HEK293T (cell line): ENCODE data around the gene ZBTB7B.
A peak's percentile ranks its signal among the peaks of the same experiment; 100 is the strongest.

ENCODE experiments used
- CTCF ChIA-PET: fragments of 350-600 bp; formaldehyde crosslinking; extraction: SDS; loops from one replicate; lab custom pipeline; 2021; ENCODE audit warnings: antibody characterized with exemption, inconsistent platforms; lab: Yijun Ruan, JAX
- POLR2A ChIA-PET: fragments of 350-600 bp; formaldehyde crosslinking; extraction: SDS; loops from one replicate; lab custom pipeline; 2020; ENCODE audit warnings: antibody characterized with exemption, inconsistent platforms; lab: Yijun Ruan, JAX
- DNase-seq: peaks from one replicate; pipeline ENCODE4 v3.0.0; 2012; ENCODE audit warnings: mixed read lengths; ENCODE audit errors: extremely low spot score
- ARNT ChIP-seq: fragments of 450-650 bp; IDR thresholded peaks from 2 replicates; pipeline ENCODE4 v1.6.1; 2017; ENCODE audit warnings: mild to moderate bottlenecking
- BHLHE40 ChIP-seq: fragments of 450-650 bp; IDR thresholded peaks from 2 replicates; pipeline ENCODE4 v1.6.1; 2016; ENCODE audit warnings: mild to moderate bottlenecking, moderate library complexity, borderline replicate concordance
- CTBP1 ChIP-seq: fragments of 450-650 bp; IDR thresholded peaks from 2 replicates; pipeline ENCODE4 v1.6.1; 2016; ENCODE audit warnings: borderline replicate concordance
- ELF4 ChIP-seq: fragments of 450-650 bp; IDR thresholded peaks from 2 replicates; pipeline ENCODE4 v1.6.1; 2017; ENCODE audit warnings: antibody characterized with exemption
- FOXA1 ChIP-seq: fragments of 450-650 bp; IDR thresholded peaks from 2 replicates; pipeline ENCODE4 v1.6.1; 2016; ENCODE audit warnings: mild to moderate bottlenecking
- FOXK2 ChIP-seq: fragments of 450-650 bp; IDR thresholded peaks from 2 replicates; pipeline ENCODE4 v1.6.1; 2016; ENCODE audit warnings: mild to moderate bottlenecking
- FOXM1 ChIP-seq: fragments of 450-650 bp; IDR thresholded peaks from 2 replicates; pipeline ENCODE4 v1.6.1; 2017; ENCODE audit warnings: mild to moderate bottlenecking, borderline replicate concordance
- HDGF ChIP-seq: fragments of 450-650 bp; IDR thresholded peaks from 2 replicates; pipeline ENCODE4 v1.6.1; 2017; ENCODE audit warnings: antibody characterized with exemption, borderline replicate concordance
- L3MBTL2 ChIP-seq: fragments of 450-650 bp; conservative IDR thresholded peaks from 2 replicates; pipeline ENCODE4 v1.6.1; 2016; ENCODE audit warnings: mild to moderate bottlenecking
- LEF1 ChIP-seq: fragments of 450-650 bp; IDR thresholded peaks from 2 replicates; pipeline ENCODE4 v1.6.1; 2017; ENCODE audit warnings: mild to moderate bottlenecking, borderline replicate concordance
- NFRKB ChIP-seq: fragments of 450-650 bp; IDR thresholded peaks from 2 replicates; pipeline ENCODE4 v1.6.1; 2016; ENCODE audit warnings: mild to moderate bottlenecking, moderate library complexity
- SP1 ChIP-seq: fragments of 450-650 bp; IDR thresholded peaks from 2 replicates; pipeline ENCODE4 v1.6.1; 2017
- SUZ12 ChIP-seq: fragments of 450-650 bp; IDR thresholded peaks from 2 replicates; pipeline ENCODE4 v1.6.1; 2016; ENCODE audit warnings: mild to moderate bottlenecking
- TARDBP ChIP-seq: fragments of 450-650 bp; IDR thresholded peaks from 2 replicates; pipeline ENCODE4 v1.6.1; 2016
- ZNF384 ChIP-seq: fragments of 450-650 bp; IDR thresholded peaks from 2 replicates; pipeline ENCODE4 v1.6.1; 2016
- TF ChIP-seq, protein P1 (sequence below): fragments of 450-650 bp; IDR thresholded peaks from 2 replicates; pipeline ENCODE4 v1.6.1; 2016

ZBTB7B gene

GRCh38 chr1:154993572-154994268 is 8.9 kb upstream of the ZBTB7B start, which contains the start of gene LENEP:
LENEP (plus strand) TSS chr1:154993586; CDS start chr1:154993608, 22 bp downstream.
- ChIA-PET CTCF (interaction anchor here (1.5 to 7.8 kb wide), 5 partner anchors 10 to 68 kb away, joined by 3 to 45 read pairs (median 14); partner anchors contain the start of genes FLAD1 and PBXIP1), POLR2A (interaction anchor here (0.8 to 3.6 kb wide), 13 partner anchors 10 to 201 kb away, joined by 3 to 34 read pairs (median 4); partner anchors contain the start of genes ADAM15, CKS1B, EFNA4 and FLAD1)
- TF ChIP-seq TARDBP, result no peak
- TF ChIP-seq FOXA1, result no peak
- TF ChIP-seq NFRKB, result no peak
- no peak for TF ChIP-seq SUZ12
- TF ChIP-seq CTBP1, result no peak
- TF ChIP-seq SP1, result no peak
- no peak for TF ChIP-seq ZNF384
- no peak for TF ChIP-seq L3MBTL2
- no peak for TF ChIP-seq ARNT
- TF ChIP-seq ELF4, result no peak
- TF ChIP-seq FOXK2, result no peak
- TF ChIP-seq, protein P1, sequence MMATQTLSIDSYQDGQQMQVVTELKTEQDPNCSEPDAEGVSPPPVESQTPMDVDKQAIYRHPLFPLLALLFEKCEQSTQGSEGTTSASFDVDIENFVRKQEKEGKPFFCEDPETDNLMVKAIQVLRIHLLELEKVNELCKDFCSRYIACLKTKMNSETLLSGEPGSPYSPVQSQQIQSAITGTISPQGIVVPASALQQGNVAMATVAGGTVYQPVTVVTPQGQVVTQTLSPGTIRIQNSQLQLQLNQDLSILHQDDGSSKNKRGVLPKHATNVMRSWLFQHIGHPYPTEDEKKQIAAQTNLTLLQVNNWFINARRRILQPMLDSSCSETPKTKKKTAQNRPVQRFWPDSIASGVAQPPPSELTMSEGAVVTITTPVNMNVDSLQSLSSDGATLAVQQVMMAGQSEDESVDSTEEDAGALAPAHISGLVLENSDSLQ, result no peak
- no peak for TF ChIP-seq FOXM1
- no peak for TF ChIP-seq LEF1
- no peak for TF ChIP-seq HDGF
- no peak for TF ChIP-seq BHLHE40
- no peak for DNase-seq

DNA sequence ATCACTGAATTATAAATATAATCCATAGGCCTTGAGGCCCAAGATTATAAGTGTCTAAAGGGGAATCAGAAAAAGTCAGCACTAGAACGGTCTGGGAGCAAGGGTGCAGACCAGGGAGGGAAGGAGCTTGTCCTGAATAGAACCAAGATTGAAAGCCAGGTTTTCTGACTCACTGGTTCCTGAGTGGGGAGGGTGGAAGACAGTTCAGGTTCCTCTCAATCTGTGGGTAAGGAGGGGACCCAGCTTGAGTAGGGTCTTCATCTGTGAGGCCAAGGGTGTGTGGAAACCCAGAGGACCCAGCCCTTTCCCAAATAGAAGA is 8.4 kb upstream of the ZBTB7B start:
- ChIA-PET CTCF (interaction anchor here (1.5 to 7.8 kb wide), 6 partner anchors 11 to 67 kb away, joined by 3 to 45 read pairs (median 12); partner anchors contain the start of genes FLAD1 and PBXIP1), POLR2A (interaction anchor here (0.8 to 3.6 kb wide), 13 partner anchors 11 to 200 kb away, joined by 3 to 34 read pairs (median 4); partner anchors contain the start of genes ADAM15, CKS1B, EFNA4 and FLAD1)
- no peak for DNase-seq
- no peak for TF ChIP-seq SP1
- no peak for TF ChIP-seq BHLHE40
- TF ChIP-seq FOXK2, result no peak
- no peak for TF ChIP-seq TARDBP
- no peak for TF ChIP-seq ZNF384
- no peak for TF ChIP-seq ELF4
- TF ChIP-seq LEF1, result no peak
- TF ChIP-seq FOXM1, result no peak
- TF ChIP-seq, protein P1, result no peak
- no peak for TF ChIP-seq NFRKB
- no peak for TF ChIP-seq FOXA1
- TF ChIP-seq CTBP1, result no peak
- TF ChIP-seq L3MBTL2, result no peak
- no peak for TF ChIP-seq SUZ12
- no peak for TF ChIP-seq ARNT
- TF ChIP-seq HDGF, result no peak

- TF ChIP-seq, protein P1, result no peak
- TF ChIP-seq BHLHE40 (no peak), FOXK2 (no peak), CTBP1 (no peak), NFRKB (no peak), ARNT (no peak), LEF1 (no peak), SUZ12 (no peak), L3MBTL2 (no peak), TARDBP (no peak)
- POLR2A ChIA-PET, result interaction anchor here (0.8 to 3.6 kb wide), 13 partner anchors 11 to 200 kb away, joined by 3 to 34 read pairs (median 4); partner anchors contain the start of genes ADAM15, CKS1B, EFNA4 and FLAD1
- no peak for DNase-seq
- CTCF ChIA-PET, result interaction anchor here (0.6 to 7.8 kb wide), 6 partner anchors 11 to 664 kb away, joined by 3 to 45 read pairs (median 11); partner anchors contain the start of genes FLAD1 and PBXIP1
Observed at GRCh38 chr1:154994591-154994990, 8.0 kb upstream of the ZBTB7B start.

DNA sequence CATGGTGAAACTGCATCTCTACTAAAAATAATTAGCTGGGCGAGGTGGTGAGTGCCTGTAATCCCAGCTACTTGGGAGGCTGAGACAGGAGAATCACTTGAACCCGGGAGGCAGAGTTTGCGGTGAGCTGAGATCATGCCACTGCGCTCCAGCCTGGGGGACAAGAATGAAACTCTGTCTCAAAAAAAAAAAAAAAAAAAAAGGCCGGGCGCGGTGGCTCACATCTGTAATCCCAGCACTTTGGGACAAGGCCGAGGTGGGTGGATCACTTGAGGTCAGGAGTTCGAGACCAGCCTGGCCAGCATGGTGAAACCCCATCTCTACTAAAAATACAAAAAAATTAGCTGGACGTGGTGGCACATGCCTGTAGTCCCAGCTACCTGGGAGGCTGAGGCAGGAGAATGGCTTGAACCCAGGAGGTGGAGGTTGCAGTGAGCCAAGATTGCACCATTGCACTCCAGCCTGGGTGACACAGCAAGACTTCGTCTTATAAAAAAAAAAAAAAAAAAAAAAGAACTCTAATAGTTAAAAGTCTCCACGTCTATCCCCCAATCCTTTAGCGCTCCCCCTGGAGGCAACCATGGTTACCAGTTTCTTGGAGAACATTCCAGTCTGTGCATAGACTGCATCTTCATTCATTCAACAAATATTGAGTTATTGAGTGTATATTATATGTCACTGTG is 7.2 kb upstream of the ZBTB7B start:
- CTCF ChIA-PET, result interaction anchor here (0.6 to 7.8 kb wide), 12 partner anchors 12 to 559 kb away, joined by 3 to 45 read pairs (median 6); partner anchors contain the start of genes FLAD1 and PBXIP1
- DNase-seq, result peak; percentile 54
- TF ChIP-seq ZNF384, result peak; percentile 98
- POLR2A ChIA-PET, result interaction anchor here (1.3 to 3.6 kb wide), 5 partner anchors 12 to 34 kb away, joined by 4 to 34 read pairs (median 10); partner anchors contain the start of genes CKS1B, FLAD1 and PYGO2

DNA sequence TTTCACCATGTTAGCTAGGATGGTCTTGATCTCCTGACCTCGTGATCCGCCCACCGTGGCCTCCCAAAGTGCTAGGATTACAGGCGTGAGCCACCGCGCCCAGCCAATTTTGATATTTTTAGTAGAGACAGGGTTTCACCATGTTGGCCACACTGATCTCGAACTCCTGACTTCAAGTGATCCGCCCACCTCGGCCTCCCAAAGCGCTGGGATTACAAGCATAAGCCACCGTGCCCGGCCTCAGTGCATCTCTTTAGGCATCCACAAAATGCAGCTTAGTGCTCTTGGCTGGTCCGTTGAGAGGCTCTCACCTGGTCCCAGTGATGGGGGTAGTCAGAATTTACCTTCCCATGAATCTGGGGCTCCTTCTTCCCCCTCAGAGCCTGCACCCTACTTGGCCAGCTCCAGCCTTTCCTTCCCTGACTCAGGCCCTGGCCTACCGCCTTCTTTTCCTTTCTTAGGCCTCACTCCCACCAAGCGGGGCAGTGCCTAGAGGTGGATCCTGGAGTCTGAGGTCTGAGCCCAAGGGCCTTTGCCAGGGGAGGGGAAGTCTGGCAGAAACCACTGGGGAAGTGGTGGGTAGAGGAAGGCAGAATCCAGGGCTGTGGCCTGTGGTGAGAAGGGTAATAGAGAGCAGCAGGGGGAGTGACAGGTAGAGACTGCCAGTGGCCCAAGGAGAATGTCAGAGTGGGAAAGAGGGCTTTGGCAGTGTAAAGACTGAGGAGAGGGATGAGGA is 5.5 kb upstream of the ZBTB7B start:
- ChIA-PET CTCF (interaction anchor here (0.7 to 7.8 kb wide), 8 partner anchors 14 to 64 kb away, joined by 3 to 45 read pairs (median 5); partner anchors contain the start of gene FLAD1), POLR2A (interaction anchor here (1.0 to 2.2 kb wide), 4 partner anchors 14 to 36 kb away, joined by 4 to 10 read pairs (median 6); partner anchors contain the start of genes CKS1B, FLAD1 and PYGO2)
- TF ChIP-seq HDGF (no peak), BHLHE40 (no peak), LEF1 (no peak), FOXM1 (no peak), SP1 (no peak), ZNF384 (no peak), NFRKB (no peak), FOXK2 (no peak), FOXA1 (no peak), ARNT (no peak), CTBP1 (no peak), L3MBTL2 (no peak), TARDBP (no peak), SUZ12 (no peak), ELF4 (no peak)
- TF ChIP-seq, protein P1, result no peak
- DNase-seq, result no peak
